Mononuclear cell (primary cell): Measurements from ENCODE around the gene PITHD1. TPM values are rescaled to one million over a fixed set of nuclear protein-coding genes. Genes with fewer than 3 reads are reported as not detected.
"Not testable (repeated sequence)": the region's sequence is repeated elsewhere in the genome, so short reads cannot be mapped to it uniquely, and the experiment has no call there.

Source experiments
- H3K27me3 ChIP-seq: 2 replicates; pipeline ENCODE4 v1.6.0; 2011; ENCODE audit warnings: low read length, control low read depth; ENCODE audit not compliant: insufficient read depth
- H3K4me1 ChIP-seq: 2 replicates; pipeline ENCODE4 v1.5.1; 2011; ENCODE audit warnings: mild to moderate bottlenecking, low read length, control low read depth; ENCODE audit not compliant: insufficient read depth
- H3K4me3 ChIP-seq: 2 replicates; pipeline ENCODE4 v1.5.1; 2011; ENCODE audit warnings: mild to moderate bottlenecking, low read length, moderate library complexity
- H3K9me3 ChIP-seq: 2 replicates; pipeline ENCODE4 v1.5.1; 2011; ENCODE audit warnings: low read depth, mild to moderate bottlenecking, control low read depth, low read length
- total RNA-seq: library from RNA; depleted of rRNA; stranded (reverse); fragments of >200 nt; gene quantifications from one replicate; pipeline ENCODE4 v1.2.3, GENCODE V29; 2012

PITHD1 gene
- total RNA-seq, 1 donor = 63.8 TPM

DNA sequence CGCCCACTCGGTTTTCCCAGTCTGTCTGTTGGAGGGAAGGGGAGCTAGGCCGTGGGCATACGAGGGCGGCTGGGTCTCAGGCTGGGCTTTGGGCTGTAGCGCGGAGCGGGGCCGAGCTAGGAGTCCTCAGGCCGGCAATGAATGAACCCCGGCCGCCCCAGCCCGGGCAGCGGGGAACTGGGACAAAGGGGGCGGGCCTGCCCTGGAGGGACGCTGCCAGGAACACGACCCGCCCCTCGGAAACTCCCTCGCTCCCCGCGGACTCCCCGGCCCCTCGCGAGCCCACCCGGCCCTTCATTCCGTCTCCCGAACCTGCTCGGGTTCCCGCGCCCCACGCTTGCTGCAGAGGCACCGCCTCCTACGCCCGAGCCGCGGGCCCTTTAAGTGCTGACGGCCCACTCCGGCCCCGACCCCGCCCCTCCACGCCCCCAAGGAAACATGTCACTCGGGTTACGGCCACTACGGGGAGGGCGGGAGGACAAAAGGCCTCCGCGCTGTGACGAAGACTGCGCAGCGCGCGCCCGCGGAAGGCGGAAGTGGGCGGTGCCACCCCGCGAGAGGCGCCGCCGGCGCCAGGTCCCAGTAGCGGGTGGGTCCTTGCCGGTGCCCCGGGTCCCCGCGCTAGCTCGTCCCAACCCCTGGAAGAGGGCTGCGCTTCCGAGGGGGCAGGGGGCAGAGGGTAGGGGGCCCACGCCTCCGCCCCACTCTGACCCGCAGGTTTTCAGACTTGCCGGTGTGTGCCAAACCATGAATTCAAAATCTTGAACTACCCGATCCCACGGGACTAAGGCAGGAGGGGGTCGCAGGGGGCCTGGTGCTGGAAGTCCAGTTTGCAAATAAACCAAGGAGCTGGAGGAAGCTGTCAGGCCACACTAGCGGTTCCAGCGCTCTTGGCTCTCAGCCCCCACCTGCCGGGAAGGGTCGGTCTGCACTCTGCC lies 22.5 kb downstream of the PITHD1 start, which contains the start of gene GALE:
Gene GALE, minus strand, starts transcription at position 355 of the 938 bp plus-strand sequence. CDS start 1,747 bp downstream, outside the sequence.
- no peaks in the 10 kb centered on the region for H3K27me3 ChIP-seq
- H3K4me1 ChIP-seq = peaks cover 41% of the 10 kb centered on the region
- H3K9me3 ChIP-seq = no peaks in the 10 kb centered on the region
- peak within 1 kb of the TSS; percentile 70 for H3K4me3 ChIP-seq

DNA sequence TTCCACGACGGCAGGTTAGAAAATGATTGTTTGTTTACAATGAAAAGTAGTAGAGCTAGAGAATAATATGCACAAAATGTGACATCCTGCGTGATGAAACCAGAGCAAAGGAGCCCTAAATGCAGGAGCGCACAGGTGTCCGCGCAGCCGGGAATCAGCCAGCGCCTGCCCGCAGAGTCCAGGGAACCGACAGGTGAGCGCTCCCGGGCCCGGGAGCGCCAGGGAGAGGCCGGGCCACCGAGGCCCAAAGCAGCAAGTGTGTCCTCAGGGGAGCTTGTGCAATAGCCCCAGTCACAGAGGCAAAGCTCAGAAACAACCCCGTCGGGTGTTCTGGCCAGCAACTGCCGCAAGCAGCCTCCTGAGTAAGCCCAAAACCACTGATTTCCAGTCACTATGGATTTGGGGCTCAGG lies 23.1 kb downstream of the PITHD1 start:
- peaks cover 42% of the 10 kb centered on the region for H3K4me1 ChIP-seq
- H3K9me3 ChIP-seq = no peaks in the 10 kb centered on the region
- no peaks in the 10 kb centered on the region for H3K27me3 ChIP-seq
- H3K4me3 ChIP-seq = peak overlapping the region; percentile 70

DNA sequence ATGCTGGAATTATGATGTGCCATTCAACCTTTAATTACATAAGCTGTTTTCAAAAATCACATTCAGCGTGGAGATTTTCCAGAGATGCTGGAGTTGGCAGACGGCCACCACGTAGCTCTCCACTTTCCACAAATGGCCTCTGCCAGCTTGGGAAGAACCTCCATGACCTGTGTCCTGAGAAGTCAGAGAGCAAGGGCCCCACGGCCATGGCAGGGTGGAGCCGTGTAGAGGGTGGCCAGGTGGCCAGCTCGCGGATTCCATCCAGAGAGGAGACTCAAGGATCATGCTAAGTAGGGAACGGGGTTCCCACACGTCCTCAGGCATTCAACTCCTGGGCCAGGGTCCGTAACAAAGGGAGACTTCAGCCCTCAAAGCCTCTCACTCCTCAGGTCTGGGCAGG lies 23.7 kb downstream of the PITHD1 start:
- Histone ChIP-seq H3K4me1 (peaks cover 48% of the 10 kb centered on the region), H3K9me3 (no peaks in the 10 kb centered on the region), H3K27me3 (no peaks in the 10 kb centered on the region), H3K4me3 (no peak overlapping the region)

DNA sequence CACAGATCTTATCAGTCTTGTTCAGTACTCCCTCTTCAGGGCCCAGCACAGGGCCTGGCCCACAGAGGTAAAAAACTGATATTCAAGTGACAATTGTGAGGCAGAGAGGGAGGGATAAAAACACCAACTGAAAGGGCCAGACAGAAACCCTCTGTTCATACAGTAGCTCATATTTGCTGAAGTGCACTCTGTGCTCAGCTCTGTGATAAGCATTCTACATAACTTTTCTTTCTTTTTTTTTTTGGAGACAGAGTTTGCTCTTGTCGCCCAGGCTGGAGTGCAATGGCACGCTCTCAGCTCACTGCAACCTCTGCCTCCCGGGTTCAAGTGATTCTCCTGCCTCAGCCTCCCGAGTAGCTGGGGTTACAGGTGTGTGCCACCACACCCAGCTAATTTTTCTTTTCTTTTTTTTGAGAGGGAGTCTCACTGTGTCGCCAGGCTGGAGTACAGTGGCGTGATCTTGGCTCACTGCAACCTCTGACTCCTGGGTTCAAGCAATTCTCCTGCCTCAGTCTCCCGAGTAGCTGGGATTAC lies 24.7 kb downstream of the PITHD1 start:
- peaks cover 58% of the 10 kb centered on the region for H3K4me1 ChIP-seq
- not testable (repeated sequence) for H3K9me3 ChIP-seq, H3K4me3 ChIP-seq, H3K27me3 ChIP-seq

- Histone ChIP-seq H3K27me3 (no peaks in the 10 kb centered on the region), H3K9me3 (no peaks in the 10 kb centered on the region), H3K4me3 (no peak overlapping the region), H3K4me1 (peaks cover 64% of the 10 kb centered on the region)
These were observed 25.5 kb downstream of the PITHD1 start for GRCh38 chr1:23803674-23804073.

DNA sequence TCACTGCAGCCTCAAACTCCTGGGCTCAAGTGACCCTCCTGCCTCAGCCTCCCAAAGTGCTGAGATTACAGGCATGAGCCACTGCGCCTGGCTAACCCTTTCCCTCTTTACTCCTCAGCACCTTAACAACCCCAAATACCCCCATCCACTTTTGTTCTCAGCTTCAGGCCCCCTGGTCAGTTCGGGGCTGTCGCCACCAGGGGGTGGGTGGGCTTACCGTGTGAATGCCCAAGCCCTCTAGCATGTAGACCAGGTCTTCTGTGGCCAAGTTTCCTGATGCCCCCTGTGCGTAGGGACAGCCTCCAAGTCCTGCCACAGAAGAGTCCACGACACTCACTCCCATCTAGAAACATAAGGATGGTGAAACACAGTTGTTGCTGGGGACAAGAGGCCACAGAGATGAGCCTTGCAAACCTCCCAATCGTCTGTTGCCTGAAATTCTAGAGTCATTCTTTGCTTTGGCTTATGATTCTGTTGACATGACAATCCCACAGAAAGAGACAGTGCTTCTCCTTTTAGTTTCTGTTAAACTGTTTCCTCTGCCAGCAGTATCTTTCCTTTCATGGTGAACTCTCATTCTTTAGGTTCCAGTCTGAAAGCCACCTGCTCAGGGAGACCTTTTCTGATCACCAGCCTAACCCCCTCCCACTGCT lies 26.1 kb downstream of the PITHD1 start:
- Histone ChIP-seq H3K9me3 (no peaks in the 10 kb centered on the region), H3K27me3 (no peaks in the 10 kb centered on the region), H3K4me3 (no peak overlapping the region), H3K4me1 (peaks cover 58% of the 10 kb centered on the region)

GRCh38 chr1:23805025-23805424 lies 26.8 kb downstream of the PITHD1 start:
- H3K9me3 ChIP-seq = no peaks in the 10 kb centered on the region
- H3K4me3 ChIP-seq = no peak overlapping the region
- H3K4me1 ChIP-seq = peaks cover 58% of the 10 kb centered on the region
- H3K27me3 ChIP-seq = no peaks in the 10 kb centered on the region

- no peak overlapping the region for H3K4me3 ChIP-seq
- peaks cover 67% of the 10 kb centered on the region for H3K4me1 ChIP-seq
- no peaks in the 10 kb centered on the region for H3K9me3 ChIP-seq
- no peaks in the 10 kb centered on the region for H3K27me3 ChIP-seq
These were observed 28.1 kb downstream of the PITHD1 start for GRCh38 chr1:23806280-23806679.

DNA sequence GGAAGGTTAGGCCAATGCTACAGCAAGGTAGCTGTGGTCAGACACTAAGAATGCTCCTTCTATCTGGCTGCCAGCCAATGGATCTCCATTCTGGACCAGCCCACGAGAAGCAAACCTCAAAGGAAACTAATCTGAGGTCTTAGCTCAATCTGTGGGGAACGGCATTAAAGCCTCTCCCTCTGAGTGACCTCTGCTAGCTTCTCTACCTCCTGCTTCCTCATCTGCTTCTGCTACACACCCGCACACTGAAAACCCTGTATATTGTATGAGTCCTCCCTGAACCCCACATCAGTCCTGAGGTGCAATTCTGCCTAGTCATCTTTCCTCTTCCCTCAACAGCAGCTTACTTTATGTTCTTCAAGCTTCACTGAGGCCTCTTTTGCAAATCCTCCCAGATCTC lies 29.2 kb downstream of the PITHD1 start:
- no peak overlapping the region for H3K4me3 ChIP-seq
- H3K9me3 ChIP-seq = no peaks in the 10 kb centered on the region
- H3K4me1 ChIP-seq = peaks cover 63% of the 10 kb centered on the region
- H3K27me3 ChIP-seq = no peaks in the 10 kb centered on the region

- no peaks in the 10 kb centered on the region for H3K9me3 ChIP-seq
- H3K4me1 ChIP-seq = peaks cover 55% of the 10 kb centered on the region
- no peaks in the 10 kb centered on the region for H3K27me3 ChIP-seq
- no peak overlapping the region for H3K4me3 ChIP-seq
These were observed 31.5 kb downstream of the PITHD1 start for GRCh38 chr1:23809751-23810171.

DNA sequence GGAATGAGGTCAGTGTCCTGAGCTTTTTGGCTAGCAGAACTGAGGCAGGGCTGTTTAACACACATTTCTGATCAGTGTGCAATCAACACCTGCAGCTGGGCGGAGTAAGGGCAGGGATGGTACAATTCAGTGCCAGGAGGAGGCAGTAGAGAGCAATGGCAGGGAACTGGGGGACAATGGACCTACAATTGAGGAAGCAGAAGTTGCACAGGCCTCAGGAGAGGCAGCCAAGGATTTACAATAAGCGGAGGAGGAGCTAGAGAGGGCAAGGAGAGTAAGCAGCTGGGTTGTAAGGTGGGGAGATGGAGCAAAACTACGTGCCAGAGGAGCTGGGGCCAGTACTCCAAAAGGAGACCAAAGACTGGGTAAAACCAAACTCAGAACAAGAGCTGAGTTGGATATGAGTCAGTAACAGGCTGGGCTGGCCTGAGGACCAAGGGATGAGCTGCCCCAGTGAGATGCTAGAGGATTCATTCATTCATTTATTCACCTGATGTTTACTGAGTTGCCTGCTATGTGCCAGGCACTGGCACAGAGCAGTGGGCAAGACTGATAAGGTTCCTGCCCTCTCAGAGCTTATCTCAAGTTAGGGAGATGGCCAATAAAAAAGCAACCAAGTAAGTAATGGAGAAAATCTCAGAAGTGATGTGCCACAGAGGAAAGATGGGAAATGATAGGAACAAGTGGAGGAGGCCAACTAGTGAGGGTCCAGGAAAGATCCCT lies 32.8 kb downstream of the PITHD1 start:
- no peak overlapping the region for H3K4me3 ChIP-seq
- H3K27me3 ChIP-seq = no peaks in the 10 kb centered on the region
- no peaks in the 10 kb centered on the region for H3K9me3 ChIP-seq
- peaks cover 47% of the 10 kb centered on the region for H3K4me1 ChIP-seq

DNA sequence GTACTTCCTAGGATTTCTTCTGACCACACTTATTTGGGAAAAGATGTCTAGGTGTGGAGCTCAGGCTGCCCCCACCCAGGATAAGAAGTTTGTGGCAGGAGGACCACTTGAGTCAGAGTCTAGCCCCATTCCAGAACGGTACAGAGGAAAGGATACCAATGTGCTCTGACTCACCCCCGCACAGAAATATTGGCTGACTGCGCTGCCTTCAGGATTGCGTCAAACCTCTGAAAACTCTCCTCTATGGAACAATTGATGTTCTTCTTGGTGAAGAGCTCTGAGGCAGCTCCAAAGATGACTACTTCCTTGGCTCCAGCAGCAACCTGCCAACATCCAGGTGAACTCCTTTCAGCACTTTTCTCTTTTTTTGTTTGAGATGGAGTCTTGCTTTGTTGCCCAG lies 35.8 kb downstream of the PITHD1 start:
- H3K4me1 ChIP-seq = peaks cover 23% of the 10 kb centered on the region
- no peaks in the 10 kb centered on the region for H3K27me3 ChIP-seq
- no peaks in the 10 kb centered on the region for H3K9me3 ChIP-seq
- no peak overlapping the region for H3K4me3 ChIP-seq

- Histone ChIP-seq H3K27me3 (no peaks in the 10 kb centered on the region), H3K9me3 (no peaks in the 10 kb centered on the region), H3K4me1 (peaks cover 2% of the 10 kb centered on the region), H3K4me3 (no peak overlapping the region)
These were observed 38.1 kb downstream of the PITHD1 start for GRCh38 chr1:23816361-23816760.

DNA sequence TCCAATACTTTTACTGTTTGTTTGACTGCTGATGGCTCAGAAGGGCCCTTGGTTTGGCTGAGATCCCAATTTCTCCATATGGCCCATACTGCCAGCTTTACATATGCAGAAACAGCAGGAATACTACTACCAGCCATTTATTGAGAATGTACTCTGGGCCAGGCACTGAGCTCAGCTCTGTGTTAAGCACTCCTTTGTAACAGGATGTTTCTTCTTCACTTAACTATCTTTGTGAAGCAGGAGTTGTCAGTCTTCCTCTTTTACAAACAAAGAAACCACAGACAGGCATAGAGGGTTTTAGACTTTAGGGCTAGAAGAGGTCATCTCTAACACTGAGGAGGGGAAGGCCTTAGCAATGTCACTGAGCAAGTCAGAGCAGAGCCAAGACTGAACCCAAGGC lies 38.7 kb downstream of the PITHD1 start:
- Histone ChIP-seq H3K4me1 (no peaks in the 10 kb centered on the region), H3K9me3 (no peaks in the 10 kb centered on the region), H3K27me3 (no peaks in the 10 kb centered on the region), H3K4me3 (no peak overlapping the region)

- Histone ChIP-seq H3K27me3 (no peaks in the 10 kb centered on the region), H3K4me1 (no peaks in the 10 kb centered on the region), H3K9me3 (no peaks in the 10 kb centered on the region), H3K4me3 (no peak overlapping the region)
These were observed 39.4 kb downstream of the PITHD1 start for GRCh38 chr1:23817633-23818032.
